PFSK-1 (cell line): ENCODE results near the gene SHMT1.

Experiments used
- FOXP2 ChIP-seq: optimal IDR thresholded peaks from 2 replicates; pipeline ENCODE3; 2011; ENCODE audit warnings: borderline replicate concordance, control low read depth, inconsistent platforms; ENCODE audit not compliant: insufficient read depth; ENCODE audit errors: extremely low read length, extremely low read depth
- POLR2AphosphoS5 ChIP-seq: IDR thresholded peaks from 2 replicates; pipeline ENCODE4 v1.6.1; 2012; ENCODE audit warnings: low read depth, mild to moderate bottlenecking, control low read depth, low read length, moderate library complexity
- SIN3A ChIP-seq: IDR thresholded peaks from 2 replicates; pipeline ENCODE4 v1.6.1; 2012; ENCODE audit warnings: mild to moderate bottlenecking, low read length, moderate library complexity, borderline replicate concordance; ENCODE audit not compliant: insufficient read depth
- TAF1 ChIP-seq: IDR thresholded peaks from 2 replicates; pipeline ENCODE4 v1.6.1; 2012; ENCODE audit warnings: low read length, control low read depth, borderline replicate concordance; ENCODE audit not compliant: insufficient read depth
- TF ChIP-seq, protein P1 (sequence below), 2 experiments: IDR thresholded peaks; 2 replicates each; pipeline versions ENCODE4 v1.6.1 to v1.8.0; 2011 to 2012; ENCODE audit warnings: low read depth in 2 of 2, low read length in 2 of 2, control low read depth in 1 of 2, inconsistent platforms in 1 of 2, mild to moderate bottlenecking in 1 of 2, moderate library complexity in 1 of 2; ENCODE audit not compliant: insufficient read depth in 1 of 2

DNA sequence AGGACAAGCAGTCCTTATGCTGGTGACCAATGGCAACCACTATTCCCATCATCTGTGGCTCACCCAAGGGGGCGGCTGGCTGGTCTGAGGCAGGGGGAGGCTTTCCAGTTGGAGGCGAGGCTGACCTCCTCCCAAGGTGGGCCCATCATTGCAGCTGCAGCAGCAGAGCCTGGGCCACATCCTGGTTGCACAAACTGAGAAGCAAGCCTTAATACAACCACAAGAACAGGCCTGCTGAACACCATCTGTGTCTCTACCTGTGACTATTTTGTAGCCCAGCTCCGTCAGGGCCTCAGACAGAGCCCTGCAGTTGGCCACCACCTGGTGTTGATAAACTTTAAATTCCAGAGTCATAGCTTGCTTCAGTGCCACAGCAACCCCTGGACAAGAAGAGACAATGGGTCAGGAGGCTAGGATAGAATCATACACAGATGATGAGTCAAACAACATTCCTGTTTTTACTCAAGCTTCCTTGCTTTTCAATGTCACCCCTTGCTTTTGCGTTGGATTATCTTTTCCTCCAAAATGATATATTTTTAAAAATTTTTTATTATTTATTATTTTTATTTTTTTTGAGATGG is 30.4 kb downstream of the SHMT1 start:
- TF ChIP-seq, protein P1, sequence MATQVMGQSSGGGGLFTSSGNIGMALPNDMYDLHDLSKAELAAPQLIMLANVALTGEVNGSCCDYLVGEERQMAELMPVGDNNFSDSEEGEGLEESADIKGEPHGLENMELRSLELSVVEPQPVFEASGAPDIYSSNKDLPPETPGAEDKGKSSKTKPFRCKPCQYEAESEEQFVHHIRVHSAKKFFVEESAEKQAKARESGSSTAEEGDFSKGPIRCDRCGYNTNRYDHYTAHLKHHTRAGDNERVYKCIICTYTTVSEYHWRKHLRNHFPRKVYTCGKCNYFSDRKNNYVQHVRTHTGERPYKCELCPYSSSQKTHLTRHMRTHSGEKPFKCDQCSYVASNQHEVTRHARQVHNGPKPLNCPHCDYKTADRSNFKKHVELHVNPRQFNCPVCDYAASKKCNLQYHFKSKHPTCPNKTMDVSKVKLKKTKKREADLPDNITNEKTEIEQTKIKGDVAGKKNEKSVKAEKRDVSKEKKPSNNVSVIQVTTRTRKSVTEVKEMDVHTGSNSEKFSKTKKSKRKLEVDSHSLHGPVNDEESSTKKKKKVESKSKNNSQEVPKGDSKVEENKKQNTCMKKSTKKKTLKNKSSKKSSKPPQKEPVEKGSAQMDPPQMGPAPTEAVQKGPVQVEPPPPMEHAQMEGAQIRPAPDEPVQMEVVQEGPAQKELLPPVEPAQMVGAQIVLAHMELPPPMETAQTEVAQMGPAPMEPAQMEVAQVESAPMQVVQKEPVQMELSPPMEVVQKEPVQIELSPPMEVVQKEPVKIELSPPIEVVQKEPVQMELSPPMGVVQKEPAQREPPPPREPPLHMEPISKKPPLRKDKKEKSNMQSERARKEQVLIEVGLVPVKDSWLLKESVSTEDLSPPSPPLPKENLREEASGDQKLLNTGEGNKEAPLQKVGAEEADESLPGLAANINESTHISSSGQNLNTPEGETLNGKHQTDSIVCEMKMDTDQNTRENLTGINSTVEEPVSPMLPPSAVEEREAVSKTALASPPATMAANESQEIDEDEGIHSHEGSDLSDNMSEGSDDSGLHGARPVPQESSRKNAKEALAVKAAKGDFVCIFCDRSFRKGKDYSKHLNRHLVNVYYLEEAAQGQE (IDR thresholded peaks at IDR 0.05; ENCODE audit: insufficient read depth in 1 of 2, low read depth in 2 of 2, low read length in 2 of 2) = no peak
- TF ChIP-seq TAF1 = no peak
- no peak for TF ChIP-seq SIN3A
- no peak for TF ChIP-seq POLR2AphosphoS5
- TF ChIP-seq FOXP2 = no peak
